ENCODE data around the gene BRINP1. TPM values are rescaled to one million over a fixed set of nuclear protein-coding genes. Genes with fewer than 3 reads are reported as not detected.

Gene BRINP1
- total and polyA plus RNA-seq, 2 donors (not counting 3 experiments of a cell fraction or from before 2014, with no cell fraction given) = 0.04 TPM; not detected in 1

DNA sequence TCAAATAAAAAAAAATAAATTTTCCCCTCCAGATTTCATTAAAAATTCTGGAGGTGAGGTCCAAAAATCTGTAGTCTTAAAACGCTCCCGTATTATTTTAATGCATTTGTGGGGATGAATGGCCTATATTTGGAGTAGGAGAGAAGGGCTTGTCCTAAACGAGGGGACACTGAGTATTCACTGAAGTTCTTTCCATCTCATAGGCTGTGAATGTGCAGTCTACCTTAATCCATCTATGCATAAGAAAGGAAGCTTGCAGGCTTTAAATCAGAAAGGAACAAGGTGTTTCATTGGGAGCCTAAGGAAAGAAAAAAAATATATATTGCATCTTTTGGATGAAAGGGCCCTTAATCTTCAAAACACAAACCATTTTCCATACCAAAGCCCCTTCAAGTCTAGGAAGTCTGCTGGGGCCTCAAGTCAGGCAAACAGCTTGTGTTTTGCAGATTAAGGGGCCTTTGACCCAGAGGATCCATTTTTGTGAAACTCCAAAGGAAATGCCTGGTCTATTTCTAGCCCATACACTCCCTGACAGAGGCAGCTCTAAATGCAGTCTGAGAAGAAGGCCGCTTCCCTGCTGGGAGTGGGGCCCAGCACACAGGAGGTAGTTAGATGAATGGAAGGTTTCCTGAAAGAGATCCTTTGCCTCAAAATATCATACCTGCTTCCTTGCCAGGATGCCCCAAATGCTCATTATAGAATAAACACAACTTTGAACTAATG lies 35.6 kb downstream of the BRINP1 start:
- no peaks in the 10 kb centered on the region for H3K79me2 ChIP-seq (ENCODE audit: control insufficient read depth, insufficient read depth, low read length)
- no peaks in the 10 kb centered on the region for H3K4me1 ChIP-seq (ENCODE audit: control insufficient read depth, extremely low read depth, insufficient read depth, low read length)
- H3K27me3 ChIP-seq (ENCODE audit: control insufficient read depth in 2 of 2, insufficient read depth in 2 of 2, low read length in 2 of 2) = no peaks in the 10 kb centered on the region
- H3K4me2 ChIP-seq (ENCODE audit: insufficient read depth, low read length) = no peak overlapping the region
- no peak overlapping the region for H3K9ac ChIP-seq (replicated peaks; ENCODE audit: extremely low read depth, insufficient read depth, low read length)
- H2AFZ ChIP-seq (ENCODE audit: low read depth, low read length) = no peak overlapping the region
- H3K27ac ChIP-seq (ENCODE audit: insufficient read depth, low read depth, low read length) = no peak overlapping the region
- no peak for DNase-seq (ENCODE audit: low read depth, low spot score)
- ChIA-PET POLR2A (no interaction called here), CTCF (no interaction called here)
- intact Hi-C loops (cut with micrococcal nuclease) (no loop called here), dilution Hi-C loops (cut with MboI; ENCODE audit: extremely low pct_ligation_motif_present, low sequenced_read_pairs) (no loop called here)
- H3K9me1 ChIP-seq (replicated peaks; ENCODE audit: control insufficient read depth, extremely low read depth, insufficient read depth, low read length) = no peaks in the 10 kb centered on the region
- no peaks in the 10 kb centered on the region for H3K9me3 ChIP-seq (replicated peaks; ENCODE audit: control insufficient read depth, insufficient read depth, low read length)
- BruUV-seq (replicated peaks) = no TSS peak
- TF ChIP-seq POLR2A (IDR thresholded peaks at IDR 0.05; ENCODE audit: low read depth, low read length) = no peak
- no peak for TF ChIP-seq JUN (IDR thresholded peaks at IDR 0.05; ENCODE audit: borderline replicate concordance, insufficient read depth, insufficient read length, low read depth)
- TF ChIP-seq EZH2 (IDR thresholded peaks at IDR 0.05; ENCODE audit: borderline replicate concordance, low read depth, low read length, severe bottlenecking) = no peak
- no peak for TF ChIP-seq FOS (IDR thresholded peaks at IDR 0.05; ENCODE audit: borderline replicate concordance, insufficient read depth, low read length)
- TF ChIP-seq, protein P1, sequence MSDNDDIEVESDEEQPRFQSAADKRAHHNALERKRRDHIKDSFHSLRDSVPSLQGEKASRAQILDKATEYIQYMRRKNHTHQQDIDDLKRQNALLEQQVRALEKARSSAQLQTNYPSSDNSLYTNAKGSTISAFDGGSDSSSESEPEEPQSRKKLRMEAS (IDR thresholded peaks at IDR 0.05; ENCODE audit: insufficient read depth, insufficient read length) = no peak
- no peak for TF ChIP-seq CTCF (IDR thresholded peaks at IDR 0.05; ENCODE audit: extremely low read depth in 1 of 2, insufficient read depth in 1 of 2, low read depth in 1 of 2, low read length in 2 of 2)
- no peak overlapping the region for H3K4me3 ChIP-seq (replicated peaks in 1 of 3; ENCODE audit: insufficient read depth in 1 of 3, low read depth in 1 of 3, low read length in 3 of 3)
- no peak for FAIRE-seq
- H3K36me3 ChIP-seq (ENCODE audit: control insufficient read depth in 2 of 2, extremely low read depth in 1 of 2, insufficient read depth in 2 of 2, low read length in 2 of 2) = no peaks in the 10 kb centered on the region
- H4K20me1 ChIP-seq (replicated peaks; ENCODE audit: control insufficient read depth, extremely low read depth, insufficient read depth, low read length) = no peaks in the 10 kb centered on the region

Data from endothelial cell of umbilical vein (primary cell).